Measurements from ENCODE around the gene UGT1A8. TPM values are rescaled to one million over a fixed set of nuclear protein-coding genes. Genes with fewer than 3 reads are reported as not detected.

Gene UGT1A8
- total and polyA plus RNA-seq, 2 donors (not counting 1 experiment from before 2014, with no cell fraction given), result not detected

DNA sequence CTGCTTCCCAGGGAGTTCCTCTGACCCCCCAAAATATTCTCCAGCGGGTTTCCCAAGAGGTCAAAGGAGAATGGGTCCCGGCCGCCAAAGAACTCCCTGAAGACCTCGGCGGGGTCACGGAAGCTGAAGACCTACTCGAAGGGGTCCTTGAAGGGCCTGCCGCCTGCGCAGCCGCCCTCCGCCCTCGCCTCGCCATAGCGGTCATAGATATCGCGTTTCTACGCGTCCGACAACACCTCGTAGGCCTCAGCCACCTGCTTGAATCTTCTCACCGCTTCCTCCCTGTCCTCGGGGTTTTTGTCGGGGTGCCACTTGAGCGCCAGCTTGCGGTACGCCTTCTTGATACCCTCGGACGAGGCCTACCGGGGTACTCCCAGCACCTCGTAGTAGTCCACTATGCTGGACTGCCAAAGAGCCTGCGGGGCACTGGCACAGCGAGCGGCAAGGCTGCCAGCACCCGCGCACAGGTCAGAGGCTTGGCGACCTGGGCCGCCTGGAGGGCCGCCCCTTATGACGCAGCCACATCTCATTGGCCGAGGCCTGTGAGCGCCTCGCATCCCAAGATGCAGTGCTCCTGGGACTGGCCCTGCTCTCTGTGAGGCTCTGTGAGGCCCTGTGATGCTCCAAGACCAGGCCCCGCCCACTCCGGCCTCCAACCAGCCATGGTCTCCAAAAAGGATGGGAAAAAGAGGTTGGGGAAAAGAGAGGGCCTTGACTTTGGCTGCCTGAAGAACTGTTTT lies 137.6 kb downstream of the UGT1A8 start:
- no peaks in the 10 kb centered on the region for H3K36me3 ChIP-seq (ENCODE audit: control insufficient read depth, insufficient read depth, low read length)
- TF ChIP-seq EZH2 (IDR thresholded peaks at IDR 0.05; ENCODE audit: low read length, missing control alignments), result no peak
- no peak for TF ChIP-seq CTCF (conservative IDR thresholded peaks at IDR 0.05 in 1 of 2, IDR thresholded peaks at IDR 0.05 in 1 of 2; ENCODE audit: low read depth in 1 of 2, low read length in 2 of 2)
- H3K4me3 ChIP-seq (replicated peaks in 1 of 4; ENCODE audit: control extremely low read depth in 1 of 4, insufficient read depth in 1 of 4, low read depth in 3 of 4, low read length in 4 of 4), result no peak overlapping the region
- H3K79me2 ChIP-seq (ENCODE audit: control insufficient read depth, insufficient read depth, low read length), result no peaks in the 10 kb centered on the region
- no peak overlapping the region for H3K4me2 ChIP-seq (ENCODE audit: extremely low read depth, insufficient read depth, low read length)
- no peak for DNase-seq (ENCODE audit: low read depth in 2 of 2)
- no peak overlapping the region for H2AFZ ChIP-seq (ENCODE audit: low read length)
- H3K27ac ChIP-seq (ENCODE audit: insufficient read depth, low read length), result no peak overlapping the region
- H3K4me1 ChIP-seq (ENCODE audit: control insufficient read depth, extremely low read depth, insufficient read depth, low read length), result no peaks in the 10 kb centered on the region
- H3K27me3 ChIP-seq (ENCODE audit: control insufficient read depth, insufficient read depth, low read length), result no peaks in the 10 kb centered on the region
- no peak overlapping the region for H3K9ac ChIP-seq (ENCODE audit: insufficient read depth, low read length)
- H4K20me1 ChIP-seq (ENCODE audit: control insufficient read depth, extremely low read depth, insufficient read depth, low read length), result no peaks in the 10 kb centered on the region
- H3K9me3 ChIP-seq (ENCODE audit: control insufficient read depth, insufficient read depth, low read depth, low read length), result no peaks in the 10 kb centered on the region

DNA sequence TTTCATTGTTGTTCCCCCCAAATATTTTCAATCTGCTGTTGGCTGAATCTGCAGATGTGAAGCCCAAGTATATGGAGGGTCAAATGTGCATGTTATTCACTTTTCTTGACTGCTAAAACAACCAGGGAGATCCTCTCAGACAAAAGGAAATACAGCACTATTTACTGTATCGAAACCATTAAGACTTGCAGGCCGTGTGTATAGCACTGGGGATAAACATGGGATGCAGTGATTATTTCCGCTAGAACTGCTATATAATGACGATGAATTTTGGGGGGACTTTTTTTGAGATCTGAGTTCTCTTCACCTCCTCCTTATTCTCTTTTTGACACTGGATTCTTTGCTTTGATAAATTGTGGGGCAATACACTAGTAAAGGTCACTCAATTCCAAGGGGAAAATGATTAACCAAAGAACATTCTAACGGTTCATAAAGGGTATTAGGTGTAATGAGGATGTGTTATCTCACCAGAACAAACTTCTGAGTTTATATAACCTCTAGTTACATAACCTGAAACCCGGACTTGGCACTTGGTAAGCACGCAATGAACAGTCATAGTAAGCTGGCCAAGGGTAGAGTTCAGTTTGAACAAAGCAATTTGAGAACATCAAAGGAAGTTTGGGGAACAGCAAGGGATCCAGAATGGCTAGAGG lies 139.1 kb downstream of the UGT1A8 start:
- H3K27ac ChIP-seq (ENCODE audit: insufficient read depth, low read length), result no peak overlapping the region
- H3K9me3 ChIP-seq (ENCODE audit: control insufficient read depth, insufficient read depth, low read depth, low read length), result no peaks in the 10 kb centered on the region
- H4K20me1 ChIP-seq (ENCODE audit: control insufficient read depth, extremely low read depth, insufficient read depth, low read length), result no peaks in the 10 kb centered on the region
- no peak overlapping the region for H3K4me2 ChIP-seq (ENCODE audit: extremely low read depth, insufficient read depth, low read length)
- no peak overlapping the region for H3K4me3 ChIP-seq (replicated peaks in 1 of 4; ENCODE audit: control extremely low read depth in 1 of 4, insufficient read depth in 1 of 4, low read depth in 3 of 4, low read length in 4 of 4)
- H3K36me3 ChIP-seq (ENCODE audit: control insufficient read depth, insufficient read depth, low read length), result no peaks in the 10 kb centered on the region
- TF ChIP-seq EZH2 (IDR thresholded peaks at IDR 0.05; ENCODE audit: low read length, missing control alignments), result no peak
- no peak for TF ChIP-seq CTCF (conservative IDR thresholded peaks at IDR 0.05 in 1 of 2, IDR thresholded peaks at IDR 0.05 in 1 of 2; ENCODE audit: low read depth in 1 of 2, low read length in 2 of 2)
- no peaks in the 10 kb centered on the region for H3K27me3 ChIP-seq (ENCODE audit: control insufficient read depth, insufficient read depth, low read length)
- no peaks in the 10 kb centered on the region for H3K4me1 ChIP-seq (ENCODE audit: control insufficient read depth, extremely low read depth, insufficient read depth, low read length)
- H3K79me2 ChIP-seq (ENCODE audit: control insufficient read depth, insufficient read depth, low read length), result no peaks in the 10 kb centered on the region
- no peak for DNase-seq (ENCODE audit: low read depth in 2 of 2)
- no peak overlapping the region for H3K9ac ChIP-seq (ENCODE audit: insufficient read depth, low read length)
- H2AFZ ChIP-seq (ENCODE audit: low read length), result no peak overlapping the region

DNA sequence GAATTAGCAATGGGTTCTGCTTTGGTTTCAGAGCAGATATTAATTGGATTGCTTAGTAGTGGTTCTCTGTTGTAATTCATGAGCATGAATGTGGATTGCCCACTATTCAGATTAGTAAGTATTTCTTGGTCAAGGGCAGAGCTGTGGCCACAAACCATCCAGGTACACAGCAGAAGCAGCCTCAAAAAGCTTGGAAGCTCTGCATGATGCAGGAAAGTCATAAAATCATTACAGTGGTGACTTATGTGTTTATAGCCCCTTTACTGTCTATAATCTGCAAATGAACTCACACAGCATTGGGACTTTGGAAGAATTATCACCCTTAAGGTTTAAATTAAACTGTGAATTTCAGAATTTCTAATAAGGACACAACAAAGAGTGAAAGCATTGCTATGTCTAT lies 140.7 kb downstream of the UGT1A8 start:
- Histone ChIP-seq H3K79me2 (ENCODE audit: control insufficient read depth, insufficient read depth, low read length) (no peaks in the 10 kb centered on the region), H3K9ac (ENCODE audit: insufficient read depth, low read length) (no peak overlapping the region), H3K27me3 (ENCODE audit: control insufficient read depth, insufficient read depth, low read length) (no peaks in the 10 kb centered on the region), H4K20me1 (ENCODE audit: control insufficient read depth, extremely low read depth, insufficient read depth, low read length) (no peaks in the 10 kb centered on the region), H3K36me3 (ENCODE audit: control insufficient read depth, insufficient read depth, low read length) (no peaks in the 10 kb centered on the region), H3K4me1 (ENCODE audit: control insufficient read depth, extremely low read depth, insufficient read depth, low read length) (no peaks in the 10 kb centered on the region), H3K9me3 (ENCODE audit: control insufficient read depth, insufficient read depth, low read depth, low read length) (no peaks in the 10 kb centered on the region), H3K27ac (ENCODE audit: insufficient read depth, low read length) (no peak overlapping the region), H3K4me2 (ENCODE audit: extremely low read depth, insufficient read depth, low read length) (no peak overlapping the region), H3K4me3 (replicated peaks in 1 of 4; ENCODE audit: control extremely low read depth in 1 of 4, insufficient read depth in 1 of 4, low read depth in 3 of 4, low read length in 4 of 4) (no peak overlapping the region), H2AFZ (ENCODE audit: low read length) (no peak overlapping the region)
- no peak for TF ChIP-seq CTCF (conservative IDR thresholded peaks at IDR 0.05 in 1 of 2, IDR thresholded peaks at IDR 0.05 in 1 of 2; ENCODE audit: low read depth in 1 of 2, low read length in 2 of 2)
- TF ChIP-seq EZH2 (IDR thresholded peaks at IDR 0.05; ENCODE audit: low read length, missing control alignments), result no peak
- no peak for DNase-seq (ENCODE audit: low read depth in 2 of 2)
